A549 (cell line): ENCODE results near the gene PDE6D.

ENCODE experiments used
- CHD2 ChIP-seq: fragments of 150-350 bp; IDR thresholded peaks from 2 replicates; pipeline ENCODE4 v1.6.1; 2014; ENCODE audit warnings: low read length; ENCODE audit not compliant: partially characterized antibody
- CTCF ChIP-seq: fragments of >200 bp; sonication (Bioruptor Twin); formaldehyde crosslinking; IDR thresholded peaks from 3 replicates; pipeline ENCODE4 v1.5.1; 2016
- EP300 ChIP-seq, 2 experiments: fragments of >200 bp; sonication (Bioruptor Twin); formaldehyde crosslinking; IDR thresholded peaks; 2 replicates in 1 of 2; 3 replicates in 1 of 2; pipeline ENCODE4 v1.6.1; 2016 to 2017
- FOSB ChIP-seq: fragments of 250-450 bp; sonication (Bioruptor Pico); IDR thresholded peaks from 2 replicates; pipeline ENCODE4 v1.5.0; 2020; ENCODE audit warnings: mild to moderate bottlenecking, moderate library complexity
- MYC ChIP-seq: IDR thresholded peaks from 2 replicates; pipeline ENCODE4 v1.6.1; 2012; ENCODE audit warnings: mild to moderate bottlenecking, inconsistent platforms, low read length, improper control_type of control experiment, borderline replicate concordance
- POLR2A ChIP-seq: IDR thresholded peaks from 2 replicates; pipeline ENCODE4 v1.6.1; 2012; ENCODE audit warnings: mild to moderate bottlenecking, low read length
- POLR2AphosphoS2 ChIP-seq: conservative IDR thresholded peaks from 2 replicates; pipeline ENCODE4 v1.6.1; 2012; ENCODE audit warnings: low read length, improper control_type of control experiment, inconsistent platforms
- RFX5 ChIP-seq: fragments of 450-650 bp; IDR thresholded peaks from 2 replicates; pipeline ENCODE4 v1.7.1; 2014; ENCODE audit warnings: antibody characterized with exemption, mild to moderate bottlenecking, moderate library complexity

- TF ChIP-seq MYC (no peak), POLR2AphosphoS2 (no peak), CTCF (no peak), EP300 (IDR thresholded peaks at IDR 0.05) (no peak), POLR2A (no peak), RFX5 (no peak), FOSB (no peak), CHD2 (no peak)
Measured at GRCh38 chr2:231718799-231719198, 62.3 kb downstream of the PDE6D start.
